Spleen (tissue), 11 donors: ENCODE results near the gene HECW1. TPM values are rescaled to one million over a fixed set of nuclear protein-coding genes. Genes with fewer than 3 reads are reported as not detected.
A peak's percentile ranks its signal among the peaks of the same experiment; 100 is the strongest.

ENCODE experiments used
- DNase-seq: peaks from one replicate; pipeline ENCODE4 v3.0.0-alpha.2; 2020
- H3K27ac ChIP-seq, 8 donors: fragments of 200-600 bp; sonication (generic) in 7 of 8; 1 replicate in 4 of 8; 2 replicates in 4 of 8; pipeline versions ENCODE4 v1.5.0 to v1.8.0; 2016 to 2021; ENCODE audit warnings: inconsistent platforms in 4 of 8, mild to moderate bottlenecking in 4 of 8, moderate library complexity in 1 of 8
- H3K27me3 ChIP-seq, 7 donors: fragments of 200-600 bp; sonication (generic) in 6 of 7; replicated peaks in 1 of 7; 1 replicate in 4 of 7; 2 replicates in 3 of 7; pipeline versions ENCODE4 v1.5.0 to v1.8.0; 2016 to 2021; ENCODE audit warnings: inconsistent platforms in 3 of 7, mild to moderate bottlenecking in 1 of 7
- H3K36me3 ChIP-seq, 6 donors: fragments of 200-600 bp; sonication (generic) in 5 of 6; 1 replicate in 4 of 6; 2 replicates in 2 of 6; pipeline versions ENCODE4 v1.5.0 to v1.8.0; 2016 to 2021; ENCODE audit warnings: inconsistent platforms in 2 of 6
- H3K4me1 ChIP-seq, 6 donors: fragments of 200-600 bp; sonication (generic) in 5 of 6; 1 replicate in 3 of 6; 2 replicates in 3 of 6; pipeline versions ENCODE4 v1.5.0 to v1.8.0; 2016 to 2021; ENCODE audit warnings: inconsistent platforms in 3 of 6
- H3K4me3 ChIP-seq, 8 donors: fragments of 200-600 bp; sonication (generic) in 7 of 8; 1 replicate in 4 of 8; 2 replicates in 4 of 8; pipeline versions ENCODE4 v1.5.0 to v1.8.0; 2016 to 2021; ENCODE audit warnings: inconsistent platforms in 4 of 8, mild to moderate bottlenecking in 4 of 8, moderate library complexity in 2 of 8
- H3K9me3 ChIP-seq, 8 donors: fragments of 200-600 bp; sonication (generic) in 7 of 8; 1 replicate in 4 of 8; 2 replicates in 4 of 8; pipeline versions ENCODE4 v1.5.0 to v1.8.0; 2016 to 2021; ENCODE audit warnings: inconsistent platforms in 4 of 8
- POLR2A ChIP-seq, 3 donors: fragments of 450-650 bp; IDR thresholded peaks; one replicate each; pipeline ENCODE4 v1.5.1; 2017; ENCODE audit warnings: antibody characterized with exemption in 3 of 3, mild to moderate bottlenecking in 1 of 3
- POLR2AphosphoS5 ChIP-seq, 3 donors: sonication (generic); formaldehyde crosslinking; IDR thresholded peaks; one replicate each; pipeline ENCODE4 v1.5.1; 2017; ENCODE audit warnings: antibody characterized with exemption in 3 of 3
- WGBS, 5 donors: extraction: QIAGEN DNeasy Blood & Tissue Kit in 3 of 5; methylation state at CpG; one replicate each; pipeline versions ENCODE4 v1.1.5 to v1.1.7; 2013 to 2018; 5-methylcytosine and 5-hydroxymethylcytosine counted together
- intact Hi-C: fragments of 100-400 bp; cut with DNase I; formaldehyde crosslinking; loops from one replicate; pipeline ENCODE4 v1.15.0; 2023; ENCODE audit warnings: low total_unique reads
- polyA plus RNA-seq, 3 donors: library from polyadenylated mRNA; stranded (reverse); fragments of 200-250 nt; gene quantifications; one replicate each; pipeline ENCODE4 v1.2.1, GENCODE V29; 2013
- total RNA-seq, 7 donors: library from RNA; depleted of rRNA in 3 of 7; stranded (reverse); fragments of >200 nt in 3 of 7; fragmentation: NEBNext Ultra II Directional in 4 of 7; extraction: Animal tissue kit (Norgen Biotek cat#: 25700) in 4 of 7; gene quantifications; one replicate each; pipeline versions ENCODE4 v1.1.0 to v1.2.1, GENCODE V29; 2016 to 2021
- TF ChIP-seq, protein P1 (sequence below), 11 experiments: fragments of 200-600 bp in 7 of 11; fragments of 450-650 bp in 4 of 11; sonication (generic) in 4 of 11; IDR thresholded peaks in 8 of 11; conservative IDR thresholded peaks in 3 of 11; 1 replicate in 7 of 11; 2 replicates in 4 of 11; pipeline versions ENCODE4 v1.4.0 to v1.8.0; 2016 to 2021; ENCODE audit warnings: antibody characterized with exemption in 11 of 11, inconsistent platforms in 4 of 11, mild to moderate bottlenecking in 1 of 11
- donor health status: healthy with polysubstance abuse.
- donor health status: DM: no; HTN: no; CAD: no; lungs with moderate emphysema.
- donor health status: DM: no; HTN: no; CAD: no.
- donor health status: Bipolar disorder and iron deficiency.
- donor health status: healthy.
- donor health status: DM: no; HTN: no; CAD: no.
- donor health status: DM: yes; HTN: yes; CAD: no.

HECW1 gene
- total and polyA plus RNA-seq, 10 donors = 0.03 to 1.5 (median 0.40) TPM; not detected in 1

- intact Hi-C loops = loop anchor here (10.0 kb wide), 2 partner anchors 46 to 246 kb away; no protein-coding TSS in a partner anchor
- H3K27ac ChIP-seq = peak overlapping the region in 7 of 8 donors; percentile 11 to 100 (median 99)
These were observed 476.2 kb downstream of the HECW1 start for GRCh38 chr7:43588477-43589132.

DNA sequence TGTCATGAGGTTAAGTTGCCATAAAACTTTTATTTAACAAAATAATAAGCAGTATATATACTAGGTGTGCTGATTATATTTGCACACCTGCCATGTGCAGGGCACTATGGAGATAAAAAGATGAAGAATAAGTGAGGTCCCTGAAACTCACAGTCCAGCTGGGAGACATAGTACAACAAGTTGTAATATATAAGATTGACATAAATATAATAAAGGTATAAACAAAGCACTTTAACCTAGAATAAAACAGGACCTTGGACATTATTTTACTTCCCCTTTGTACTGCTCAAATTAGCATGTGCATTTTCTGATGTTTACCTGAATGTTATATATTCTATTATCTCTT is 476.7 kb downstream of the HECW1 start:
- TF ChIP-seq POLR2AphosphoS5 (IDR thresholded peaks at IDR 0.05) (no peak), POLR2A (IDR thresholded peaks at IDR 0.05) (no peak)
- TF ChIP-seq, protein P1, sequence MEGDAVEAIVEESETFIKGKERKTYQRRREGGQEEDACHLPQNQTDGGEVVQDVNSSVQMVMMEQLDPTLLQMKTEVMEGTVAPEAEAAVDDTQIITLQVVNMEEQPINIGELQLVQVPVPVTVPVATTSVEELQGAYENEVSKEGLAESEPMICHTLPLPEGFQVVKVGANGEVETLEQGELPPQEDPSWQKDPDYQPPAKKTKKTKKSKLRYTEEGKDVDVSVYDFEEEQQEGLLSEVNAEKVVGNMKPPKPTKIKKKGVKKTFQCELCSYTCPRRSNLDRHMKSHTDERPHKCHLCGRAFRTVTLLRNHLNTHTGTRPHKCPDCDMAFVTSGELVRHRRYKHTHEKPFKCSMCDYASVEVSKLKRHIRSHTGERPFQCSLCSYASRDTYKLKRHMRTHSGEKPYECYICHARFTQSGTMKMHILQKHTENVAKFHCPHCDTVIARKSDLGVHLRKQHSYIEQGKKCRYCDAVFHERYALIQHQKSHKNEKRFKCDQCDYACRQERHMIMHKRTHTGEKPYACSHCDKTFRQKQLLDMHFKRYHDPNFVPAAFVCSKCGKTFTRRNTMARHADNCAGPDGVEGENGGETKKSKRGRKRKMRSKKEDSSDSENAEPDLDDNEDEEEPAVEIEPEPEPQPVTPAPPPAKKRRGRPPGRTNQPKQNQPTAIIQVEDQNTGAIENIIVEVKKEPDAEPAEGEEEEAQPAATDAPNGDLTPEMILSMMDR (IDR thresholded peaks at IDR 0.05 in 8 of 11, conservative IDR thresholded peaks at IDR 0.05 in 3 of 11) = no peak
- Histone ChIP-seq H3K4me3 (peak overlapping the region in 1 of 8 donors; percentile 26), H3K9me3 (no peaks in the 10 kb centered on the region), H3K27ac (peak overlapping the region in 6 of 8 donors; percentile 20 to 100 (median 72)), H3K27me3 (no peaks in the 10 kb centered on the region), H3K36me3 (peaks cover 0 to 8% (median 0%) of the 10 kb centered on the region in 6 donors), H3K4me1 (peaks cover 33 to 100% (median 97%) of the 10 kb centered on the region in 6 donors)
- intact Hi-C loops = loop anchor here (10.0 kb wide), 2 partner anchors 46 to 246 kb away; no protein-coding TSS in a partner anchor
- DNase-seq = no peak

More at GRCh38 chr7:43588477-43589132, 476.2 kb downstream of the HECW1 start:
- TF ChIP-seq, protein P1 (IDR thresholded peaks at IDR 0.05 in 8 of 11, conservative IDR thresholded peaks at IDR 0.05 in 3 of 11) = no peak
- TF ChIP-seq POLR2A (IDR thresholded peaks at IDR 0.05) (no peak), POLR2AphosphoS5 (IDR thresholded peaks at IDR 0.05) (no peak)
- Histone ChIP-seq H3K27me3 (no peaks in the 10 kb centered on the region), H3K9me3 (no peaks in the 10 kb centered on the region), H3K4me3 (peak overlapping the region in 1 of 8 donors; percentile 26), H3K4me1 (peaks cover 33 to 96% (median 92%) of the 10 kb centered on the region in 6 donors), H3K36me3 (peaks cover 0 to 8% (median 0%) of the 10 kb centered on the region in 6 donors)
- 68 to 93% (median 87%) methylated on average over 5 of the region's 5 CpGs for WGBS, 5 donors
- DNase-seq = no peak

- Histone ChIP-seq H3K4me1 (peaks cover 33 to 100% (median 97%) of the 10 kb centered on the region in 6 donors), H3K27ac (peak overlapping the region in 6 of 8 donors; percentile 20 to 100 (median 72)), H3K36me3 (peaks cover 0 to 8% (median 0%) of the 10 kb centered on the region in 6 donors), H3K4me3 (peak overlapping the region in 1 of 8 donors; percentile 22), H3K27me3 (no peaks in the 10 kb centered on the region), H3K9me3 (no peaks in the 10 kb centered on the region)
- DNase-seq = no peak
- intact Hi-C loops = loop anchor here (10.0 kb wide), 2 partner anchors 45 to 245 kb away; no protein-coding TSS in a partner anchor
- WGBS, 5 donors = 79 to 86% (median 83%) methylated on average over 3 of the region's 3 CpGs
- no peak for TF ChIP-seq POLR2AphosphoS5 (IDR thresholded peaks at IDR 0.05)
- no peak for TF ChIP-seq POLR2A (IDR thresholded peaks at IDR 0.05)
- TF ChIP-seq, protein P1 (IDR thresholded peaks at IDR 0.05 in 8 of 11, conservative IDR thresholded peaks at IDR 0.05 in 3 of 11) = no peak
These were observed 477.3 kb downstream of the HECW1 start for GRCh38 chr7:43589728-43590127.

DNA sequence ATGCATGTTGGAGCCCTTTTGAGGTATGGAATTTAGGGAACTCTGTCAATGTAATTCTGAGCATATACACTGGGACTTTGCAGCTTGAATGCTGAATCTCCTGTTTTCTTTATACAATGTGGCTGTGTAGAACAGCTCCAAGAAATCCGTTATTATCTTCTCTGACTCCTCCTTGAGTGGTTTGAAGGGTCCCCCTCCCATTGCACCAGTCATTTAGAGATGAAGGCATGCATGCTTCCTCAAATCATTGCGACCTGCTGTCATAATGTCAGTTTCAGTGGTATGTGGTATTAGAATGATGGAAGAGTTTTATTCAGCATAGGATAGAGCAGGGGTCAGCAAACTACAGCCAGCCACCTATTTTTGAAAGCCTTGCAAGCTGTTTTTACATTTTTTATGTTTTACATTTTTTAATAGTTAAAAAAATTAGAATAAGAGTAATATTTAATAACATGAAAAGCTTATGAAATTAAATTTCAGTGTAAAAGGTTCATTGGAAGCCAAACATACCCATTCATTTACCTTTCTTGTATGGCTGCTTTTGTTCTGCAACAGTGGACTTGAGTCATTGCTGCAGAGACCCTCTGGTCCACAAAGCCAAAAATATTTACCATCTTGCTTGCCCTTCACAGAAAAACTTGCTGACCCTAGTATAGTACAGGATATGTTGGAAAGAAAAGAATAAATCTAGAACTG is 478.6 kb downstream of the HECW1 start:
- WGBS, 5 donors = 26 to 47% (median 33%) methylated on average over 2 of the region's 2 CpGs
- DNase-seq = no peak
- Histone ChIP-seq H3K4me3 (peak overlapping the region in 1 of 8 donors; percentile 21), H3K4me1 (peaks cover 38 to 100% (median 96%) of the 10 kb centered on the region in 6 donors), H3K27ac (peak overlapping the region in 5 of 8 donors; percentile 3 to 52 (median 26)), H3K9me3 (no peaks in the 10 kb centered on the region), H3K27me3 (no peaks in the 10 kb centered on the region), H3K36me3 (peaks cover 0 to 12% (median 2%) of the 10 kb centered on the region in 6 donors)
- TF ChIP-seq, protein P1 (IDR thresholded peaks at IDR 0.05 in 8 of 11, conservative IDR thresholded peaks at IDR 0.05 in 3 of 11) = no peak
- TF ChIP-seq POLR2A (IDR thresholded peaks at IDR 0.05) (no peak), POLR2AphosphoS5 (IDR thresholded peaks at IDR 0.05) (no peak)
- intact Hi-C loops = no loop called here
